Gastroesophageal sphincter (tissue), 4 donors: Measurements from ENCODE around the gene KISS1. TPM values are rescaled to one million over a fixed set of nuclear protein-coding genes. Genes with fewer than 3 reads are reported as not detected.

Experiments
- ATAC-seq: fragments of 150-250 bp; one replicate; pipeline ENCODE4 v1.9.1; 2016; ENCODE audit warnings: mild to moderate bottlenecking, moderate library complexity
- H3K27ac ChIP-seq, 4 donors: fragments of 200-600 bp; sonication (generic) in 3 of 4; 1 replicate in 3 of 4; 2 replicates in 1 of 4; pipeline ENCODE4 v1.5.1; 2016 to 2019
- H3K27me3 ChIP-seq: fragments of 200-600 bp; sonication (generic); one replicate; pipeline ENCODE4 v1.5.1; 2019
- H3K36me3 ChIP-seq, 2 donors: fragments of 200-600 bp; sonication (generic); one replicate each; pipeline ENCODE4 v1.5.1; 2019; ENCODE audit warnings: control low read depth in 1 of 2
- H3K4me1 ChIP-seq, 3 donors: fragments of 200-600 bp; sonication (generic); 1 replicate in 2 of 3; 2 replicates in 1 of 3; pipeline ENCODE4 v1.5.1; 2016 to 2019; ENCODE audit warnings: control low read depth in 2 of 3
- H3K4me3 ChIP-seq, 2 donors: fragments of 200-600 bp; sonication (generic); one replicate each; pipeline ENCODE4 v1.5.1; 2019; ENCODE audit warnings: mild to moderate bottlenecking in 1 of 2, moderate library complexity in 1 of 2
- H3K9me3 ChIP-seq, 3 donors: fragments of 200-600 bp; sonication (generic); one replicate each; pipeline ENCODE4 v1.5.1; 2017 to 2019; ENCODE audit warnings: control low read depth in 2 of 3
- EP300 ChIP-seq: sonication (generic); formaldehyde crosslinking; IDR thresholded peaks from one replicate; pipeline ENCODE4 v1.6.1; 2017; ENCODE audit warnings: antibody characterized with exemption, mild to moderate bottlenecking
- POLR2A ChIP-seq, 2 donors: fragments of 450-650 bp; IDR thresholded peaks; one replicate each; pipeline ENCODE4 v1.6.1; 2017; ENCODE audit warnings: antibody characterized with exemption in 2 of 2, mild to moderate bottlenecking in 2 of 2, moderate library complexity in 1 of 2
- POLR2AphosphoS5 ChIP-seq: sonication (generic); formaldehyde crosslinking; IDR thresholded peaks from one replicate; pipeline ENCODE4 v1.6.1; 2017; ENCODE audit warnings: antibody characterized with exemption
- WGBS, 2 donors: methylation state at CpG; one replicate each; pipeline ENCODE4 v1.1.5; 2018; ENCODE audit warnings: low coverage in 1 of 2; 5-methylcytosine and 5-hydroxymethylcytosine counted together
- total RNA-seq, 4 donors: library from RNA; depleted of rRNA; stranded (reverse); fragments of >200 nt; gene quantifications; one replicate each; pipeline ENCODE4 v1.1.0, GENCODE V29; 2016
- TF ChIP-seq, protein P1 (sequence below), 4 experiments: fragments of 200-600 bp in 2 of 4; fragments of 450-650 bp in 2 of 4; sonication (generic) in 1 of 4; IDR thresholded peaks; one replicate each; pipeline ENCODE4 v1.5.1; 2017 to 2019; ENCODE audit warnings: antibody characterized with exemption in 4 of 4, mild to moderate bottlenecking in 2 of 4, moderate library complexity in 2 of 4

Gene KISS1
- total RNA-seq, 4 donors from 2014 or later, result not detected

DNA sequence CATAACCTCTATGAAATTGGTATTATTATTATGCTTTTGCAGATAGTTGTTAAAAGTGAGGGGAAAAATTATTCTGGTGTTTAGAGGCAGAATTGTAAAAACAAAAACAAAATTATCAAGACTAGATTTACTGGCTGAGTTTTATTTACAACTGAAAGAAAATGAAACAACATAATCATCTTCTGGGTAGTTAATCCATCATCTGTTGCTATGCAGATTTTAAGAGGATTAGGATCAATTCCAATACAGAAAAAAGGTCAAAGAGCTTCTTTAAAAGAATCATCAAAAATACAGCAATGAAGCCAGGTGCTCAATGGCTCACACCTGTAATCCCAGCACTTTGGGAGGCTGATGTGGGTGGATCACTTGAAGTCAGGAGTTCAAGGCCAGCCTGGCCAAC lies 9.2 kb upstream of the KISS1 start:
- no peaks in the 10 kb centered on the region for H3K9me3 ChIP-seq
- no peak for ATAC-seq
- no peak overlapping the region for H3K27ac ChIP-seq
- H3K4me1 ChIP-seq, result peaks cover 0 to 9% (median 0%) of the 10 kb centered on the region in 3 donors
- no peak overlapping the region for H3K4me3 ChIP-seq
- peaks cover 76% of the 10 kb centered on the region for H3K27me3 ChIP-seq
- no peaks in the 10 kb centered on the region for H3K36me3 ChIP-seq
- no peak for TF ChIP-seq POLR2A (IDR thresholded peaks at IDR 0.05)
- TF ChIP-seq, protein P1, sequence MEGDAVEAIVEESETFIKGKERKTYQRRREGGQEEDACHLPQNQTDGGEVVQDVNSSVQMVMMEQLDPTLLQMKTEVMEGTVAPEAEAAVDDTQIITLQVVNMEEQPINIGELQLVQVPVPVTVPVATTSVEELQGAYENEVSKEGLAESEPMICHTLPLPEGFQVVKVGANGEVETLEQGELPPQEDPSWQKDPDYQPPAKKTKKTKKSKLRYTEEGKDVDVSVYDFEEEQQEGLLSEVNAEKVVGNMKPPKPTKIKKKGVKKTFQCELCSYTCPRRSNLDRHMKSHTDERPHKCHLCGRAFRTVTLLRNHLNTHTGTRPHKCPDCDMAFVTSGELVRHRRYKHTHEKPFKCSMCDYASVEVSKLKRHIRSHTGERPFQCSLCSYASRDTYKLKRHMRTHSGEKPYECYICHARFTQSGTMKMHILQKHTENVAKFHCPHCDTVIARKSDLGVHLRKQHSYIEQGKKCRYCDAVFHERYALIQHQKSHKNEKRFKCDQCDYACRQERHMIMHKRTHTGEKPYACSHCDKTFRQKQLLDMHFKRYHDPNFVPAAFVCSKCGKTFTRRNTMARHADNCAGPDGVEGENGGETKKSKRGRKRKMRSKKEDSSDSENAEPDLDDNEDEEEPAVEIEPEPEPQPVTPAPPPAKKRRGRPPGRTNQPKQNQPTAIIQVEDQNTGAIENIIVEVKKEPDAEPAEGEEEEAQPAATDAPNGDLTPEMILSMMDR (IDR thresholded peaks at IDR 0.05), result no peak
- no peak for TF ChIP-seq POLR2AphosphoS5
- no peak for TF ChIP-seq EP300

DNA sequence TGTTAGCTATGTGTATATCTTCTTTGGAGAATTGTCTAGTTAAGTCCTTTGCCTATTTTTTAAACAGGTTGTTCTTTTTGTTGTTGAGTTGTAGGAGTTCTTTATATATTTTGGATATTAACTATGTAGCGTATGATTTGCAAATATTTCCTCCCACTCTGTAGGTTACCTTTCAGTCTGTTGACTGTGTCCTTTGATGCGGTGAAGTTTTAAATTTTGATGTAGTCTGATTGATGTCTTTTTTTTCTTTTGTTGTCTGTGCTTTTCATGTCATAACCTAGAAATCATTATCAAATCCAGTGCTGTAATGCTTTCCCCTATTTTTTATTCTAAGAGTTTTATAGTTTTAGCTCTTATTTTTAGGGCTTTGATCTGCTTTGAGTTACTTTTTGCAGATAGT lies 8.7 kb upstream of the KISS1 start:
- H3K27ac ChIP-seq, result no peak overlapping the region
- no peaks in the 10 kb centered on the region for H3K36me3 ChIP-seq
- H3K4me1 ChIP-seq, result peaks cover 0 to 9% (median 0%) of the 10 kb centered on the region in 3 donors
- ATAC-seq, result no peak
- no peak overlapping the region for H3K4me3 ChIP-seq
- peaks cover 71% of the 10 kb centered on the region for H3K27me3 ChIP-seq
- WGBS, 2 donors, result 86 to 100% methylated on average over 2 of the region's 2 CpGs
- no peaks in the 10 kb centered on the region for H3K9me3 ChIP-seq
- TF ChIP-seq POLR2AphosphoS5 (no peak), EP300 (no peak), POLR2A (IDR thresholded peaks at IDR 0.05) (no peak)
- TF ChIP-seq, protein P1 (IDR thresholded peaks at IDR 0.05), result no peak

DNA sequence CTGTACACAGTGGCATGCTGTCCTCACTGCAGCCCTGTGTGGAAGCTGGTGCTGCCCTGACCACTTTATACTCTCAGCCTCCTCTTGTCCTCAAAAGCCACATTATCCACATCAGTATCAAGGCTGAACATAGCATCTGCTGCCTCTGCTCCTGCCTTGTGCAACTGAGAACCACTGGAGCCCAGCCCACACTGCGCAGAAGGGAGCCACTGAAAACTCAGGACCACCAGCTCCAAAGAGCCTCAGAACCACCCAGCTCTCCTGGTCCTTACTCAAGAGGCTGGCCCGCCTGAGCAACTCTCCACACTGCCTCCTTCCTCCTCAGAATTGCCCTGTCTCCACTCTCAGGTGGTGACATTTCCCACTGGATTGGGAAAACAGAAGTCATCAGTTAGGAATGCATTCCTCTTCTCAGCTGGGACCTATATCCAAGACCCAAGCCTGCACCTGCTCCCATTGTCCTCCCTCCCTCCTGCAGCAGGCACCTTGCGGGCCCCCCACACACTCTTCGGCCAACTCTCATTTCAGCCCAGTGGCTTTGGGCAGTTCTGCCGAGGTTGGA lies 7.0 kb upstream of the KISS1 start:
- H3K9me3 ChIP-seq, result no peaks in the 10 kb centered on the region
- no peak overlapping the region for H3K4me3 ChIP-seq
- 90 to 94% methylated on average over 2 to 3 of the region's 5 CpGs for WGBS, 2 donors
- no peak for ATAC-seq
- no peak for TF ChIP-seq POLR2AphosphoS5
- no peak for TF ChIP-seq POLR2A (IDR thresholded peaks at IDR 0.05)
- TF ChIP-seq EP300, result no peak
- TF ChIP-seq, protein P1 (IDR thresholded peaks at IDR 0.05), result no peak
- H3K36me3 ChIP-seq, result no peaks in the 10 kb centered on the region
- no peak overlapping the region for H3K27ac ChIP-seq
- peaks cover 82% of the 10 kb centered on the region for H3K27me3 ChIP-seq
- peaks cover 0 to 9% (median 0%) of the 10 kb centered on the region in 3 donors for H3K4me1 ChIP-seq

DNA sequence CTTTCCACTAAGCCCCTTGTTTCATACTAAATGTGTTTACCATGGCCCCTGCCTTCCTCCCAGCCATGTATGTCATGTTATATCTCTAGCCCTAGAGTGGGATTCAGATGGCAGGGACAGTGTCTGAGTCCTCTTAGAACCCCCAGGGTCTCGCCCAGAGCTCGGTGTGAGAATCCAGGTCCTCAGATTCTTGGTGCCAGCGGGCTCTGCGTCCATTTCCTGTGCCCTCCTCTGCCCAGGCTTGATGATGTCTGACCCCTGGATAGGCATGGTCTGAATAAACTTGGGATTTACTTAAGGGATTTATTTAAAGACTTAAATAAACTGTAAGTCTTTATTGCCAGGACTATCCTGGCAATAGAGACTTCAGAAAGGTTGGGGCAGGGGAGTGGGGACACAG lies 6.2 kb upstream of the KISS1 start:
- H3K27me3 ChIP-seq, result peaks cover 83% of the 10 kb centered on the region
- no peaks in the 10 kb centered on the region for H3K9me3 ChIP-seq
- no peak for ATAC-seq
- no peak overlapping the region for H3K27ac ChIP-seq
- H3K36me3 ChIP-seq, result no peaks in the 10 kb centered on the region
- WGBS, 2 donors, result 76% methylated on average over 3 of the region's 4 CpGs; no CpG with 5 or more reads in 1 of the 2 donors
- TF ChIP-seq, protein P1 (IDR thresholded peaks at IDR 0.05), result no peak
- TF ChIP-seq EP300, result no peak
- no peak for TF ChIP-seq POLR2A (IDR thresholded peaks at IDR 0.05)
- TF ChIP-seq POLR2AphosphoS5, result no peak
- no peak overlapping the region for H3K4me3 ChIP-seq
- H3K4me1 ChIP-seq, result peaks cover 0 to 9% (median 0%) of the 10 kb centered on the region in 3 donors

DNA sequence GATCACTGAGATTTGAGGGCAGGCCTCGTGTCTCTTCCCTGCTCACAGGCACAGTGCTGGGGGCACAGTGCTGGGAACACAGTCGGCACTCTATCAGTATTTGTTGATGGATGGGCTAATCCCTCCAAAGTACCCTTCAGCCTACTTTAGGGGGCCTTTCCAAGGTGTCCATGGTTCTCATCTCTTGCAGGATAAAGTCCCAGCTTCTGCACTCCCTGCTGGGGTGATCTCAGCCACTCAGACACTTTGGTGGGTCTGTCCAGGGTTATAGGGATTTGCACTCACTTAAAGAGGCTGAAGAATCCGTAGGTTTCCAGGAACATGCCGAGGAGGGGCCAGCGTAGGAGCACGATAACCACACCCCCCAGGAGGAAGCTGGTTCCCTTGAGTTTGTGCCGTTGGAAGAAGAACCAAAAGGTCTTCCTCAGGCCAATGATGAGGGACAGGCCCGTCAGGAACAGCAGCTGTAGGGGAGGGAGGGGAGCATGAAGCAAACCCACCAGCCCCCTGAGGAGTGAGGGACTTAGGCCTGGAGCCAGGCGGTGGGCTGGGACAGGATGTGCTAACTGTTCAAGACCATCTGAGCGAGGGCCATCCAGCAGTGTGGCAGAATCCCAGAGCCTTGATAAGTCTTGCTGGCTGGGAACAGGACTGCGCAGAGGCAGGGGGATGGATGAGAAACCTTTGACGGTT lies 5.2 kb upstream of the KISS1 start:
- no peaks in the 10 kb centered on the region for H3K9me3 ChIP-seq
- 65 to 100% methylated on average over 1 to 7 of the region's 12 CpGs for WGBS, 2 donors
- H3K36me3 ChIP-seq, result no peaks in the 10 kb centered on the region
- no peak overlapping the region for H3K4me3 ChIP-seq
- H3K4me1 ChIP-seq, result peaks cover 0 to under 1% (median 0%) of the 10 kb centered on the region in 3 donors
- TF ChIP-seq POLR2A (IDR thresholded peaks at IDR 0.05), result no peak
- no peak for TF ChIP-seq EP300
- TF ChIP-seq, protein P1 (IDR thresholded peaks at IDR 0.05), result no peak
- TF ChIP-seq POLR2AphosphoS5, result no peak
- no peak overlapping the region for H3K27ac ChIP-seq
- no peak for ATAC-seq
- peaks cover 83% of the 10 kb centered on the region for H3K27me3 ChIP-seq
